Stimulated activated CD4-positive, alpha-beta T cell treated with anti-CD3 and anti-CD28 coated beads, Interleukin-1b, Interleukin-23, amount 100 ng/mL, for 1 hour (primary cell): ENCODE measurements around the gene SLC7A4.
A peak's percentile ranks its signal among the peaks of the same experiment; 100 is the strongest.
"Not testable (repeated sequence)": the region's sequence is repeated elsewhere in the genome, so short reads cannot be mapped to it uniquely, and the experiment has no call there.

Source experiments
- DNase-seq, 2 donors: peaks; one replicate each; pipeline ENCODE4 v3.0.0-alpha.2; 2020; ENCODE audit warnings: low read depth in 2 of 2

The SLC7A4 gene

DNA sequence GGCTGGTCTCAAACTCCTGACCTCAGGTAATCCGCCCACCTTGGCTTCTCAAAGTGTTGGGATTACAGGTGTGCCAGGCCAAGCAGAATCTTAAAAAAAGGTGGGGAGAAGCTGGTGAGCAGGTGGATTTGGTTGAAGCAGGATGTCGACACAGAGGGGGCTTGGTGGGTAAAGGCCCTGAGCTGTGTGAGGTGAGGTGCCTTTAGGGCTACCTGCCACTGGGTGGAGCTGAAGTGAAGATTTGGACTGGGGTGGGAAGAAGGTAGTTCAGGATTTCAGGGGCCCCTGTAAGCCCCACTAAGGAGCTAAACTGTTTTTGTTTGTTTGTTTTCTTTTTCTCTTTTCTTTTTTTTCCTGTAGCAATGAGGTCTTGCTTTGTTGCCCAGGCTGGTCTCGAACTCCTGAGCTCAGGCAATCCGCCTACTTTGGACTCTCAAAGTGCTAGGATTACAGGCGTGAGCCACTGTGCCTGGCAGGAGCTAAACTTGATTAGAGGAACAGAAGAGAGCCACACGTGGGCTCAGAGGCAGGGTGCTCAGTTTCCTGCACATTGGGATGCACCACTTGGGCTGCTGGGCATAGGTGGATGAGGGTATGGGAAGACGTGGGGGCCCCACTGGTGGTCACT lies 11.4 kb downstream of the SLC7A4 start:
- no peak for DNase-seq

DNA sequence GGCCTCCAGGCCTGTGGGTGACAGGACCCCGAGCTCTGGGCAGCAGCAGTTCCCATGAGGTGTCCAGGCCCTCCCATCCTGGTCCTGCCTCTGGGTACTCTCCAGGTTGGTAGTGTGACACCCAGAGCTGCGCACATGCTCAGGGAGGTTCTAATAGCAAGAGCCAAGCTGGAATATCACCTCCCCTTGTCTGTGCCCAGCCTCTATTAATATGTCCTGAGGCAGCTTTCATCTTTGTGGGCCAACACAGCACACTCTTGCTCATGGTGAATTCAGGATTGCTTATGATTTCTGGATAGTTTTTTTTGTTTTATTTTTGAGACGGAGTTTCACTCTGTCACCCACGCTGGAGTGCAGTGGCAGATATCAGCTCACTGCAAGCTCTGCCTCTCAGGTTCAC lies 14.0 kb downstream of the SLC7A4 start:
- DNase-seq: no peak

DNA sequence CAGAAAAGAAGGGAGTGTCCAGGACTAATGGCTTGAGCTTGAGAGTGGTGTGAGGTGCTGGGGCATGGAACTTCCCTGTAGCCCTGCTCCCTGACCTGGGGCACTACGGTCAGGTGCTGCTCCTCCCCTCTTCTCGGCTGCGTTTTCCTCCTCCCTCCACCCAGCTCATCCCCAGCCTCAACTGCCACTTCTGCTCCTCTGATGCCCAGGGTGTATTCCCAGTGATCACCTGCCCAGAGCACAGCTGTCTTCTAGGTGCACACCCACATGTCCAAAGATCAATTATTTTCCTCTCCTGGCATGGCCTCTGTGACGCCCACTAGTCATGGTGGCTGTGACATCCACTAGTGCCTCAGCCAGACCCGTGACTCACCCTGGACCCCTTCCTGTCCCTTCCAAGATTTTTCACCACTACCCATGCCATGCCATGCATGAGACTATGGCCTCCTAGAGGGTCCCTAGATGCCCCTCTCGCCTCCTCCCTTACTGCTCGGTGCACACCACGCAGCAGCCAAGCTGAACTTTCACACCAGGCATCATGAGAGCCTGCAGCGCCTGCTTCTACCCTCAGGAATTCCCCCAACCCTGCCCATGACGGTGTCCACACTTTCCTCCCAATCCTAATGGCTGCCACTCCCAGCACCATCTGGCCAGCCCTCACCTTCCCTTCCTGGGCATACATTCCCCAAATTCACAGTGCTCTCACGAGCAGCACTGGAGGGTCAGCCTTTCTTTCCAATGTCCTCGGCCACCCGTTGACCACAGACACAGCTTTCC lies 15.5 kb downstream of the SLC7A4 start:
- DNase-seq: no peak

DNA sequence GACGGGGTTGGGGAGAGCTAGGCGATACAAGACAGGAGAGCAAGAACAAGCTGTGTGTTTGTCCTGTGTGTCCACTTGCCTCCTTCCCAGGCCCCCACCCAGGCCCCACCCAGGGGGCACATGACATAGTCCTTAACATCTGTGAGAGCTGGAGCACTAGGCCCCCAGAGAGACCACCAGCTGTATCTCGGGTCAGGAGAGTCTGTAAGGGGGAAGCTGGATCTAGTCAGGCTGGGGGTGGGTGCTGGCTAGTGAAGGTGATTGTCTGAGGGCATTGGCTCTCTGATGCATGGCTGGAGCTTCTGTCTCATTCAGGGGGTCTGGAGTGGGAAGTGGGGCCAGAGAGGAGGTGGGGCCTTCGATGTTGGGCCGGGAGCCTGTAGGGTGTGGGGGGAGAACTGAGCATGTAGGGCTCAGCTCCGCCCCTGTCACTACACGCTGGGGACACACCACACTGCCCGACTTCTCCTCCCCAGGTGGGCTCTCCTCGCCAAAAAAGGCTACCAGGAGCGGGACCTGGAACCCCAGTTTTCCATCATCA lies 16.8 kb downstream of the SLC7A4 start:
- DNase-seq: no peak

DNA sequence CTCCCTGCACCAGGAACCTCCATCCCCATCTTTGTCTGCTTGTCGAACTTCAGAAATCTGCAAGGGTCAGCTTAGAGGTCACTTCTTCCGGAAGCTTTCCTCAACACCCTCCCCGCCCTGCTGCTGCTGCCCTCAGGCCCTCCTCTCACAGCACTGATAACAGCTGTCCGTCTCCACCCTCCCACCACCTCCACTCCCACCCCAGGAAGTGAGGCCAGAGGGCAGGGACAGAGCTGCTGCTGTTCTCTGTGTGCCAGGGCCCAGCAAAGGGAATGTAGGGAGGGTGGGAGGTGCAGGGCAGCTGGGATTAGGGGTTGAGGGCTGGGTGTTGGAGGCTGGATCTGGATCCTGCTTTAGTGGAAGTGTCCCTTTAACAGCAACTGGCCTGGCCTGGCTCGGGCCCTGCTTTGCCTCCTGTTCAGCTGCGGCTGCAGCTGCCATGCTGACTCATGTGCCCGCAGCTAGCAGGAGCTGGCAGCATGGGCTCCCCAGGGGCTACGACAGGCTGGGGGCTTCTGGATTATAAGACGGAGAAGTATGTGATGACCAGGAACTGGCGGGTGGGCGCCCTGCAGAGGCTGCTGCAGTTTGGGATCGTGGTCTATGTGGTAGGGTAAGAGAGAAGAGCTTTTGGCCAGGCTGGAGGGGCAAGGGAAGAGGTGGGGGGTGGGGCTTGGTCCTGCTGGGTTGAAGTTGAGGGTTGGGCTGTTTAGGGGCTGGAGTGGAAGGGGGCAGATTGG lies 17.5 kb downstream of the SLC7A4 start, which contains the start of gene P2RX6:
Gene P2RX6, plus strand, starts transcription at position 440 of the 740 bp plus-strand sequence. Its CDS starts 10 bp downstream, at position 450.
- no peak for DNase-seq

DNA sequence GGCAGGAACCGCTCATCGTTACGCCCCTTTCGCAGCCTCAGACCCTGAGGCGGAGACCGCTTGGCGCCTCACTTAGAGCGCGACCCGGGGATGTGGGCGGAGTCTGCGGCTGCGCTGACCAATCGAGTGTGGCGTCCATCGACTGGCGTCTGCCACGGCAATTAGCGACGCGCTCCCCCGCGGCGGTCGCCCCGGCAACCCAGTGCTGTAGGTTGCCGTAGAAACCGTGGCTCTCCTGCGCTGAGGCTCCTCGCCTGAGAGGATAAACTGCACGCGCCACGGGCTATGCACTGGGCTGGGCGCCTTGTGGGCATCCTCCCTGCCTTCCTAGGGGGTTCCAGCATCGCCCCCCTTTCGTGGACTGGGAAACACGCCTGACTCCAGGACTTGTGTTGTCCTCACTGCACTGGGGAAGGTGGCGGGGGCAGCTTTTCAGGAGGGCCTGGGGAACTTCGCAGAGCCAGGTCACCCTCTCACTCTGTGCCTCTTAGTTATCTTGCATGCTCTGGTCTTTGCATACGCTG lies 18.1 kb downstream of the SLC7A4 start:
- peak; percentile 46 to 52 for DNase-seq

DNA sequence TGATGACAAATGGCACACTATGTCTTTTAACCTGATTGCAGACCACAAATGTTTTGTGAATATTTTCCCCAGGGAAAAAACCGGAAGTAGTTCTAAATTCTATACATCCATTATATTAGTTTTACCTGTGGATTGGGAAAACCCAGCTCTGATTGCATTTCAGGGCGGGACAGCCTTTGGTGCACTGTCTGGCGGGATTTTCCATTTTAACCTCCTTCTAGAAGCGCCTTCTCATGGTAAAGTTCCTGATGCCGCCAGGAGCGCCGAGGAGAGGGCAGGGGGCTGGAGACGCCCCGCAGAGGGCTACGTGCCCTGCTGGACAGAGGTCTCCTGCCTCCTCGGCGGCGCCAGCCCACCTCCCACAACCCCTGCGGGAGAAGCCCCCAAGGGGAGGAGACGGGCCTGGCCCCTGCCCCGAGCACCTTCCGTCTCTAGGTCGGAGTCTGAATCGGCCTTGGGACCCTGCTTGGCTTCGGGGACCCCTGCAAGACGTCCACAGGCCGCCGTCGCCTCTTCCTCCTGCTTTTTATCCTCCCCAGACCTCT lies 18.6 kb downstream of the SLC7A4 start:
- DNase-seq: no peak

DNA sequence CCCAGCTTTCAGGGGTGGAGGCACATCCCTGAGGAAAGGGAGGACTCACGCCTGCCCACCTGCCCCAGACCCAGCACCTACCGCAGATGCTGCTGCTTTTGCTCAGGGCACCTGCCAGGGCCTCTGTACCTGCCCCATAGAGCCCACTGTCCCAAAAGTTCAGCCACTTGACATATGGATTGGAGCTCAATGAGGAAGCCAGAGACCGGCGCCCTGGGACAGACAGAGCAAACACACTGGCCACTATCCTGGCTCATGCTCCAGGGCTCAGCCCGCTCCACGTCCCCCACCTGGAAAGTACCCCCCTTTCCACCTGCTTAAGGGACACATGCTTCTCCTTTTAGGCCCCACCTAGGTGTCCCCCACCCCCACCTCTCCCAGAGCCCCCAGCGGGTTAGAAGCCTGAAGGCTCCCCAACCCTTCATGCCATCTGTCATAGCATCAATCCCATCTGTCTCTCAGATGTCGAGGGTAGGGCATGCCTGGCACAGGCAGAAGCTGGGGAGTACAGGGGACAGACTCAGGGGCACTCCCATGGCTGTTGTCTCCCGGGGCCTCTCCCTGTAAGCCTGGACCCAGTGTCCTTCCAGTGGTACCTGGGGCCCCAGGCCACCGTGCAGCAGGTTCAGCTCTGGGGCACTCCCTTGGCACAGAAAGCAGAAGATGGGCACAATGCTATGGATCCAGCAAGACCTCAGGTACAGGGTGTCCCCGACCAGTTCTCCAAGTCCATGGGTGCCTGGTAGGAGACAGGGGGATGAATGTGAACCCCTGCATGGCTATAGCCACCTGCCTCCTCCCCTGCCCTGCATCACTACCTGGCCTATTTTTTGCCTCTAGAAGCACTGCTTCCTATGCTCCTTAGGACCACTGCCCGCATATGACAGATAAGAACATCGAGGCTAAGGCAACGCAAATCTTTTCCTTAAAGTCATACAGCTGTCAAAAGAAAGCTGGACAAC lies 19.6 kb downstream of the SLC7A4 start:
- no peak for DNase-seq

DNA sequence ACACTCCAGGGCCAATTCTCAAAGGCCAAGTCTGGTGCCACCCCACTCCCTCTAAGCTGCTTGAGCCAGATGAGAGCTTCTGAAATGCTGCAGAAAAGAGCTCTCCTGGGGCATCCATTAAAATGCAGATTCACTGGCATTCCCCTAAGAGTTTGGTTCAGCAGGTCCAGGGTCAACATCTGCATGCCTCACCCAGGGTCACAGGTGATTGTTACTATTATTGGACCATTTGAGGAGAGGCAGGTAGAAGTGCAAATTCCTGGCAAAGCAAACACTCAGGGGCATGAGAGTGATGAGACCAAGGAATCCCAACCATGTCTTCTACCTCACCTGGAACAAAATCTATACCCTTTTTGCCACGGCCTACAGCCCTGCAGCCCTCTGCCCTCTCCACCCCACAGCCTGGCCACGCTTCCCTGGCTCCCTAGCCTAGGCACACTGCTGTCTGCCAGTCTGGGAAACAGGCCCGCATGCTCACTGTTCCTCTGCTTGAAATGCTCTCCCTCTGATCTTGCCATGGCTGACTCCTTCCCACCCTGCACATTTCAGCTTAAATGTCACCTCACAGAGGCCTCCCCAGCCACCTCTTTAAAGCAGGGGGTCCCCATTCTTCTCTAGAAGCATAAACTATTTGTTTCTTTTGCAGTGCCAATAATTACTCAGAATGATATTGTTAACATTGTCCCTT lies 21.8 kb downstream of the SLC7A4 start:
- no peak for DNase-seq

DNA sequence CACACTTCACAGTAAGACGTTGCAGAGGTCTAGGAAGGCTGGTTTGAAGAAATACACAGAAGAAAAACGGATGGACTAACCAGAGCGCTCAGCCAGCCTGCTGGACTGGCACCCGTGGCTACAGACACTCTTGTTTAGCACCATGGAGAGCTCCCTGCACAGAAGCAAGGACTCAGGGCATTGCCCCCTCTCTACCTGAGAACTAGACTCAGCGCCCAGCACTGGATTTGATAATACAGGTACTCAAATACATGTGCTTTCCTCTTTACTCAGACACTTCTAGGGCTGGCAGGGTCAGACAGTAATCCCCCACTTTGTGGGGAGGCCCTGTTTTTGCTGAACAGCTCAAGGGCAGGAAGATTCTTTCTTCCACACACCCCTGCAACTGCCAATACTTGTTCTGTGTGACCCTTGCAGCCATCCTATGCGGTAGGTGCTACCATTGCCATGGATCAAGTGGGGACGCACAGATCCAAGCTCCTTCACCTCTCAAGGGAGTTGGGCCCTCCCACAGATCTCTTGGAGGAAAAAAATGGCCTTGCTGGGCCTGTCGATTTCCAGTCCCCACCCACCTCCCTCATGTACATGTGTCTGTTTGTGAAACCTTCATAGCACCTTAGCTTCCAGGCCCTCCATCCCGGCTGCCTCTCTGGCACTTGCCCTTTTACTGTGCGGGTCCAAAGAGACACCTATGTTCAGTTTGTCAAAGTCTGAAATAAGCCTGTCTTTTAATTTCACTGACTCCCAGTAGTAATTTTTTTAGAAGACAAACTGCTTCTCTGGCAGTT lies 22.5 kb downstream of the SLC7A4 start:
- no peak for DNase-seq

DNA sequence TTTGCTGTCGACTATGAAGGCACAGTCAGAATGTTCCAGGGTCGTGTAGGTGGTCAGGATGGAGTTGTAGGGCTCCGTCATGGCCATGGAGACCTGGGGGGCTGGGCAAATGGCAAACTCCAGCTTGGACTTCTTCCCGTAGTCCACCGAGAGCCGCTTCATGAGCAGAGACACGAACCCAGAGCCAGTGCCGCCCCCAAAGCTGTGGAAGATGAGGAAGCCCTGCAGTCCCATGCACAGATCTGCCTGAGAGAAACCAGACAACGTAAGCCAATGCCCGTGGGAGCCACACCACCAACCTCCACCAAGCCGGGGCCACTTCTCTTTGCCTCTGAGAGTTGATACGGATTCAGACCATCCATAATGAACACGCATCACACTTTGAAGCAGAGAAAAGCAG lies 23.2 kb downstream of the SLC7A4 start:
- not testable (repeated sequence) for DNase-seq

DNA sequence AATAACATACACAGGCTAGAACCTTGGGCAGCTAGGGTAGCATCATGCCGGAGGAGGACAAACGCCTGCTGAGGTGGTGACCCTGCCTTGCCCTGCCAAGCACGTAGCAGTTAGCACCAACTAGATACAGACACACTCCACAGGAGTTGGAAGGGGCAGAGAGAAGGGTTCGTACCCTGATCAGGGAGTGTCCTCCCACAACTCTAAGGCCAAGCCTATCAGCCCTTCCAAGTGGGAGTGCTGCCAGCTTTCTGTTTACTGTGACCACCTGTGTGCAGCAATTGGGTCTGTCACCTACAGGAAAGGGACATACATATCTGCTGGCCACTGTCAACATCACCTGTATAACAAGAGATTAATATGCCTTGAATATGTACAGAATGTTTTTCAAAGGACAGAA lies 28.6 kb downstream of the SLC7A4 start:
- no peak for DNase-seq

DNA sequence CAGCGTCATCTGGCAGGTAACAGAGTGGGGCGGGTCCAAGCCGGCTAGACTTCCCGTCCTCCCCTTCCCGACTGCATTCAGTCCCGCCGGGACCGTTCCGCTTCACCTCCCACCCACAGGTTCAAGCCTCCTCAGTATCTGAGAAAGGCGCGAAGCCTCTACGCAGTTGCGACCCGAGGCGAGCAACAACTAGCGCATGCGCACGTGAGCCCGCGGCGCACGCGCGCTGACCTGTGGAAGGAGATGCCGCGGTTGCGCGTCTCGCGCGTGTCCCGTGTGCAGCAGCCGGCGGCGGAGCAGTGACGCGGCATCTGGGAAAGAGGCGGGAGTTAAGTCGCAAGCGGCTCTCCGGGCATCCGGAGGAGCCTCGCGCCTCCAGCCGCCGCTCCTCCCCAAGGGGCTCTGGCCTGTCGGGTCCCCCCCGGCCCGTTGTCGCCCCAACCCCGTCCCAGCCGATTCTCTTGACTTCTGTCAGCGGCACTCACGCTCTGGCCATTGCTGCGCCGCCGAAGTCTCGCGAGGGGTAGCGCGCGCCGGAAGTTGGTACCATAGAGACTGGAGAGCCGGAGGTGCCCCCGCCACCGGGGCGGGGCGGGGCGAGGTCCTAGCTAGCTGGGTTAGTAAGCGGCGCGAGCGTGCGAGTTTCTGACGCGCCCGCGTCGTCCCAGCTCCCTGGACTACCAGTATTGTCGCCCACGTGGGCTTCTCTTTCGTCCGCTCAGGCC lies 30.6 kb downstream of the SLC7A4 start, which contains the start of gene THAP7:
Gene THAP7, minus strand, starts transcription at position 518 of the 725 bp plus-strand sequence. Its CDS starts 207 bp downstream, at position 311.
- DNase-seq: peak; percentile 92 to 93

DNA sequence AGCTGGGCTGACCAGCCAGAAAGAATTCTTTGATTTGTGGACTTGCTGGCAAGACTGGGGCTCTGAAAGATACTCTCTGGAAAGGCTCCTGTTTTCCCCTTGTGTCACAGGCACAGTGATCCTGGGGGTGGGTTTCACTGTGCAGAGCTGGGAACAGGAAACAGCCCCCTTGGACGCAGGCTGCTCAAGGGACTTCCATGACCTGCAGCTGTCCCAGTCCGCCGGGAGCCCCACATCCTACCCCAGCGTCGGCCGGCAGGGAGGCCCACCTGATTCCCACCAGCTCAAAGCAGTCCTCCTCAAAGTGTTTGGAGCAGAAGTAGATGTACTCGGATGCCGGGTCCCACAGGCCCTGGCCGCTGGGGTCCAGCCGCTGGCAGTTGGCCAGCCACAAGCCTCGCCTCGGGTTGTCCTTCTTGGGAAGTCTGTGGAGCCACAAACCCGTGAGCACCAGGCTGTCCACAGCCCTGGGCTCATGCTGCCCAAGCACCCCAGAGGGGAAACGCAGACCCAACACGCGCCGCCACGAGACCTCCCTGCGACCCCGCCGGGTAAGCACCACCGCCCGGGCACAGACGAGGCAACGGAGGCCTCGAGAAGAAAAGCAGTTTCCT lies 31.3 kb downstream of the SLC7A4 start:
- DNase-seq: no peak

DNA sequence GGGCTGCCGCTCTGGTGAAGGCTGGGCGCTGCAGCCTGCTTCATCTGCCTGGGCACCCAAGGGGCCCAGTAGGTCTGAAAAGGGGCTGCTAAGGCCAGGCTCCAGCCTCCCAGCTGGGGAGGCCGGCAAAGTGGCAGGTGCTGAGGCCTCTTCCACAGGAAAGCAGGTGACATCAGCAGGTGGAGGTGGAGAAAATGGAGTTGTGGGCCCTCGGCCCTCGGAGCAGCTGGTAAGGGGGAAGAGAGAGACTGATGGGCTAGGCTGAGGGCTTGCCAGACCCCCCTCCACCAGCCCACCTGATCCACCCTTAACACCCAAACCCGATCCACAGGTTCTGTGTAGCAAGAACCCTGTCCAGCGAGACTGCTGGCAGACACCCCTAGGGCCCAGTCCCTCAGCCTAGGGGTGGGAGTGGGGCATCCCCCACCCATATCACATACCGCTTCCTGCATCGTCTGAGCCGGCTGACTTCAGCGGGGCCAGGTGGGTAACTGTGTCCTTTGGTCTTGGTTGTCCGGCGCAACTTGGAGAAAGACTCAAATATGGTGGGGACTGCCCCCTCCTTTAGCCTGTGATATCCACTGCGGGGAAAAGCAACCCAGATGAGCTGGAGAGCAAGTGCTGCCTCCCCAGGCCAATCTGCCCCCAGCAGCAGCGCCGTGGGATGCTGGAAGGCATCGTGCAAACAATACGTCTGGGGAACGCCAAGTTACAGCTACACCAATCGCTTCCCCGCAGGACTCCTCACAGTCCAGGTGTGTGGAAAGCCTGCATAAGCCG lies 32.0 kb downstream of the SLC7A4 start:
- no peak for DNase-seq

DNA sequence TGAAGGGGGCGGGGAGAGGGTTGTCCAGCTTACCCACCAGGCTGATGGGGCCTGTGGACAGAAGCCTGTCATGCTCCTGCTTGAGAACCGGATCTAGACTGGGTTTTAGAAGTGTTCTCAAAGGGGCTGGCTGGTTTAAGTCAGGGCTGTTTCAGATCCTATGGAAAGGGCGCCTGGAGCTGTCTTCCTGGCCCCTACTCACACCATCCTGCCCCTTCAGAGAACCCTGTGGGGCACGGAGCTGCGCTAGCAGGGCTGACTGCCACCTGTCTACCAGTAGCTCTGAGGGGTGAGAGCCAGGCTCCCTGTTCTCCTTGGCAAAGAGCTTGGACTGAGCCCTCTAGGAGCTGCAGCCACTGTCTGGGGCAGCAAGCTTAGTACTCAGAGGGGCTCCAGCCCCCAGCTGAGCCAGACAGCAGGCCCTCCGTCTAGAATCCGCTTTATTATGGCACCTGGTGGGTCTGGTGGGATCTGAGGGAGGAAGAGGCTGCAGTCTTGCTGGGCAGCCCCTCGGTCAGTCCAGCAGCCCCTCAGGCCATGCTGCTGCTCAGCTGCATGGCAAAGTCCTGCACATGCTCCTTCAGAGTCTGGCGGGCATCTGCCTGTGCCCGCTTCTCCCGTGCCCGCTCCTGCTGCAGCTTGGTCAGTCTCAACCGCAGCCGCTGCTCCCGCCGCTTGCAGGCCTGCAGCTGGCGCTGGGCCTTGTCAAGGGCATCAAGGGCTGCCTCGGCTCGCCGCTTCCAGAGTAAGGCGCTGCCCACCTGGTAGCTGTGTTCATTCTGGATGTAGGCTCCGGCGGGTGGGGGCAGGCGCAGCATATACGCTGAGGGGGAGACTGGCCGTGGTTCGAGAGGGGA lies 32.8 kb downstream of the SLC7A4 start:
- DNase-seq: no peak
